IMR-90 (cell line): ENCODE measurements around the gene H1-8.

Experiments used
- FOS ChIP-seq: fragments of 150-350 bp; IDR thresholded peaks from 2 replicates; pipeline ENCODE4 v1.6.1; 2016; ENCODE audit warnings: low read depth, low read length
- MXI1 ChIP-seq: IDR thresholded peaks from 2 replicates; pipeline ENCODE4 v1.6.1; 2012; ENCODE audit warnings: low read depth, mild to moderate bottlenecking, low read length, moderate library complexity, borderline replicate concordance
- RCOR1 ChIP-seq: IDR thresholded peaks from 2 replicates; pipeline ENCODE4 v1.6.1; 2012; ENCODE audit warnings: mild to moderate bottlenecking, low read length, improper control_type of control experiment; ENCODE audit not compliant: insufficient replicate concordance

DNA sequence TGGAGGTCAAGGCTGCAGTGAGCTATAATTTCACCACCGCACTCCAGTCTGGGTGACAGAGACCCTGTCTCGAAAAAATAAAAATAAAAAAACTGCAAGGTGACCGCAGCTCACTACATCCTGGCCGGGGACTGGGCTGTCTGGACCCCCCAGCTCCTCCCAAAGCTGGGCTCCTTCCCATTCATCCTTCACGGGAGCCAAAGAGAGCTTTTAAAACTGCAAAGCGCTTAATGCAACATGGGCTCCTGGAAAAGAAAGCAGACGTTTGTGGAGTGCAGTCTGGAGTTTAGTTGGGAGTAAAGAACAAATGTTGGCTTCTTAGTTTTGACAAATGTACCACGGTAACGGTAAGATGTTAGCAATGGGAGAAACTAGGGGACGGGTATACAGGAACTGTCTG lies 51.4 kb downstream of the H1-8 start:
- TF ChIP-seq MXI1 (no peak), RCOR1 (no peak), FOS (no peak)
